Heart right ventricle (tissue), 16 donors: ENCODE measurements around the gene NLRP1. TPM values are rescaled to one million over a fixed set of nuclear protein-coding genes. Genes with fewer than 3 reads are reported as not detected.

Experiments
- ATAC-seq, 8 donors: fragments of 200-7000 bp; cut with Tn5 transposase; one replicate each; pipeline ENCODE4 v1.9.1; 2020; ENCODE audit warnings: mild to moderate bottlenecking in 8 of 8, moderate library complexity in 8 of 8, moderate number of reproducible peaks in 1 of 8
- DNase-seq, 2 donors: peaks; one replicate each; pipeline ENCODE4 v3.0.0-alpha.2; 2020
- H3K27ac ChIP-seq, 10 donors: fragments of 200-600 bp; sonication (generic) in 2 of 10; one replicate each; pipeline versions ENCODE4 v1.5.0 to v1.8.0; 2020 to 2022; ENCODE audit warnings: mild to moderate bottlenecking in 3 of 10
- H3K27me3 ChIP-seq, 7 donors: fragments of 200-600 bp; one replicate each; pipeline ENCODE4 v1.8.0; 2021 to 2022; ENCODE audit warnings: mild to moderate bottlenecking in 2 of 7
- H3K36me3 ChIP-seq, 9 donors: fragments of 200-600 bp; sonication (generic) in 1 of 9; one replicate each; pipeline versions ENCODE4 v1.5.0 to v1.8.0; 2020 to 2022; ENCODE audit warnings: mild to moderate bottlenecking in 2 of 9
- H3K4me1 ChIP-seq, 9 donors: fragments of 200-600 bp; sonication (generic) in 1 of 9; one replicate each; pipeline versions ENCODE4 v1.5.0 to v1.8.0; 2020 to 2022; ENCODE audit warnings: mild to moderate bottlenecking in 4 of 9
- H3K4me3 ChIP-seq, 10 donors: fragments of 200-600 bp; sonication (generic) in 2 of 10; one replicate each; pipeline versions ENCODE4 v1.5.0 to v1.8.0; 2020 to 2022; ENCODE audit warnings: mild to moderate bottlenecking in 7 of 10, moderate library complexity in 2 of 10
- H3K9me3 ChIP-seq, 11 donors: fragments of 200-600 bp in 10 of 11; sonication (generic) in 2 of 11; one replicate each; pipeline versions ENCODE4 v1.5.0 to v1.8.0; 2013 to 2022; ENCODE audit warnings: mild to moderate bottlenecking in 2 of 11, control low read depth in 1 of 11, moderate library complexity in 1 of 11
- WGBS, 2 donors: extraction: QIAGEN DNeasy Blood & Tissue Kit; methylation state at CpG; one replicate each; pipeline ENCODE4 v1.1.7; 2013; ENCODE audit warnings: inconsistent platforms in 1 of 2; 5-methylcytosine and 5-hydroxymethylcytosine counted together
- intact Hi-C, 10 donors: fragments of 100-400 bp; cut with DNase I; formaldehyde crosslinking; loops; one replicate each; pipeline versions ENCODE4 v1.11.1 to v1.14.2; 2022
- long read RNA-seq, 3 donors: library from polyadenylated mRNA; unstranded; transcript quantifications; one replicate each; pipeline ENCODE4 v2.0.0, GENCODE V29; 2020 to 2021
- polyA plus RNA-seq, 2 donors: library from polyadenylated mRNA; stranded (reverse); fragments of 200-250 nt; gene quantifications; one replicate each; pipeline ENCODE4 v1.2.3, GENCODE V29; 2013
- total RNA-seq, 10 donors: library from RNA; stranded (reverse); fragmentation: NEBNext Ultra II Directional in 3 of 10; extraction: Animal tissue kit (Norgen Biotek cat#: 25700) in 3 of 10; gene quantifications; one replicate each; pipeline versions ENCODE4 v1.2.1 to v1.2.4, GENCODE V29; 2021 to 2023
- TF ChIP-seq, protein P1 (sequence below), 9 donors: fragments of 200-600 bp; sonication (generic) in 2 of 9; IDR thresholded peaks; one replicate each; pipeline versions ENCODE4 v1.5.0 to v1.8.0; 2021 to 2022; ENCODE audit warnings: antibody characterized with exemption in 9 of 9, mild to moderate bottlenecking in 5 of 9, moderate library complexity in 1 of 9
- donor health status: Arrhythmogenic right ventricular cardiomyopathy.
- donor health status: ischemic (EF 13 %, LVEDD 7.1; RV severe dilation, severe dysfunction).
- donor health status: healthy with polysubstance abuse.
- donor health status: DM: no; HTN: yes; CAD: no.
- donor health status: DM: no; HTN: no; CAD: no.
- donor health status: ischemic (EF 25% LVEDD 6.9; RV normal size, moderate dysfunction).
- donor health status: ischemic (EF 25% LVEDD 5.7; RV mildly dilated, moderate dysfunction).
- donor health status: healthy.
- donor health status: DM: yes; HTN: yes; CAD: no.
- donor health status: Ischemic cardiomyopathy.
- donor health status: ischemic (EF 35%, LVEDD 5.7; RV mildly dilated, moderate dysfunction).
- donor health status: nonischemic (EF 11% LVEDD 7.7; RV severe dilation, severe dysfunction).
- donor health status: DM: yes; HTN: yes; CAD: no.
- donor health status: PGD.
- donor health status: ischemic (EF 29% LVEDD 5.4; RV normal size, mild dysfunction).
- donor health status: nonischemic (EF 23%, LVEDD 6.1; RV moderate dilation, normal function).

NLRP1 gene
- total RNA-seq (10 to 100 TPM in 2 of 10 donors, 1 to 10 TPM in 8; 4.9 to 11.3 (median 7.6) TPM), polyA plus RNA-seq (10 to 100 TPM in 1 of 2 donors, 1 to 10 TPM in 1; 6.2 to 34.3 TPM)
- long read RNA-seq, donor 1, partial matches to known transcripts = 5 of 12 reads
- long read RNA-seq, donor 1, other reads (novel, unspliced or antisense) = 4 of 12 reads
- long read RNA-seq, donor 2, partial matches to known transcripts = 3 of 9 reads
- long read RNA-seq, donor 2, other reads (novel, unspliced or antisense) = 6 of 9 reads
- long read RNA-seq, donor 3, partial matches to known transcripts = 3 of 10 reads
- long read RNA-seq, donor 3, other reads (novel, unspliced or antisense) = 7 of 10 reads

DNA sequence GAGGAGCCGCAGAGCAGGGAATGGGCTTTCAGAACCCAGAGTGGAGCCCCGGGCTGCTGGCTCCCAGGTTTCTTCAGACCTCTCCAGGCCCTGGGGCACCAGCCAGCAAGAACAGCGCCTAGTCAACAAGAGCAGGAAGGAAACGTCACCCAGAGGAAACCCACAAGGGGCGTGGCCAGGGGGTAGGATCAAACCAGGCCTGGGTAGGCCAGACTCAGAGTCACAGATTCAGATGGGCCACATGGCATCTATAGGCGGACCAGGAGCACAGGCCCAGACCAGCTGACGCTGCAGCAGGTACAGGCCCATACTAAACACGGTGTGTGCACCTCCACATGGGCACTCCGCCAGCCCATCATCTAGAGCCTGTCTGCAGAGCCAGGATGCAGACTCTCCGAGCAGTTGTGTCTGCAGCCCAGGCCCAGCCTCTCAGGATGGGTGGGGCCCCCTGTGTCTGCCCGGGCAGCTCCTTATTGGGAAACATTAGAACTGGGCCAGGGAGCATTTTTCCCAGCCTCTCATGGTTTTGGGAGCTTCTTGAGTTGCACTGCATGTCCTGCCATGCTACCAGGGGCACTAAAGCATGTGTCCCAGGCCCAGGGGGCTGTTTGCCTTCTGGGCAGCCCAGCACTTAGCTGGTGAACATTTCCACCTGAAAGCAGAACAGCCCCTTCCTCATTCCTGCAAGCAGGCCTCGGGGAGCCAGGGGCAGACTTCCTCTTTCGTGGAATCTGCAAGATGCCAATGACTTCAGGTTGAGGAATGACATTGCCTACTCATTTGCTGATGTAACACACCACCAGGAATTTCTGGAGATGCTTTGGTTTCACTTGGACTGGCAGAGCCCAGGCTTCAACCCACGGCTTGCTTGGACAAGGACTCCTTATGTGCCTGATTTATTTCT is at the start of gene NLRP1:
TSS of gene NLRP1 (minus strand) at position 127 of the 904 bp plus-strand sequence. CDS start 552 bp downstream, outside the sequence.
- peak; percentile 84 to 92 for DNase-seq
- peak; percentile 93 to 97 (median 95) for ATAC-seq
- intact Hi-C loops = loop anchor here in 6 of 10 donors (5.0 to 10.0 kb wide), 6 partner anchors 123 to 1418 kb away; partner anchors contain the start of gene AIPL1 (in 3 of the 6)
- H3K9me3 ChIP-seq = no peaks in the 10 kb centered on the region
- H3K4me3 ChIP-seq = peak within 1 kb of the TSS; percentile 36 to 71 (median 63)
- H3K4me1 ChIP-seq = peaks cover 10 to 56% (median 42%) of the 10 kb centered on the region in 9 donors
- WGBS, 2 donors = 35 to 39% methylated on average over 14 of the region's 14 CpGs
- peak within 1 kb of the TSS; percentile 74 to 96 (median 91) for H3K27ac ChIP-seq
- peaks cover 0 to 26% (median 4%) of the 10 kb centered on the region in 9 donors for H3K36me3 ChIP-seq
- TF ChIP-seq, protein P1, sequence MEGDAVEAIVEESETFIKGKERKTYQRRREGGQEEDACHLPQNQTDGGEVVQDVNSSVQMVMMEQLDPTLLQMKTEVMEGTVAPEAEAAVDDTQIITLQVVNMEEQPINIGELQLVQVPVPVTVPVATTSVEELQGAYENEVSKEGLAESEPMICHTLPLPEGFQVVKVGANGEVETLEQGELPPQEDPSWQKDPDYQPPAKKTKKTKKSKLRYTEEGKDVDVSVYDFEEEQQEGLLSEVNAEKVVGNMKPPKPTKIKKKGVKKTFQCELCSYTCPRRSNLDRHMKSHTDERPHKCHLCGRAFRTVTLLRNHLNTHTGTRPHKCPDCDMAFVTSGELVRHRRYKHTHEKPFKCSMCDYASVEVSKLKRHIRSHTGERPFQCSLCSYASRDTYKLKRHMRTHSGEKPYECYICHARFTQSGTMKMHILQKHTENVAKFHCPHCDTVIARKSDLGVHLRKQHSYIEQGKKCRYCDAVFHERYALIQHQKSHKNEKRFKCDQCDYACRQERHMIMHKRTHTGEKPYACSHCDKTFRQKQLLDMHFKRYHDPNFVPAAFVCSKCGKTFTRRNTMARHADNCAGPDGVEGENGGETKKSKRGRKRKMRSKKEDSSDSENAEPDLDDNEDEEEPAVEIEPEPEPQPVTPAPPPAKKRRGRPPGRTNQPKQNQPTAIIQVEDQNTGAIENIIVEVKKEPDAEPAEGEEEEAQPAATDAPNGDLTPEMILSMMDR (IDR thresholded peaks at IDR 0.05) = no peak
- no peaks in the 10 kb centered on the region for H3K27me3 ChIP-seq

DNA sequence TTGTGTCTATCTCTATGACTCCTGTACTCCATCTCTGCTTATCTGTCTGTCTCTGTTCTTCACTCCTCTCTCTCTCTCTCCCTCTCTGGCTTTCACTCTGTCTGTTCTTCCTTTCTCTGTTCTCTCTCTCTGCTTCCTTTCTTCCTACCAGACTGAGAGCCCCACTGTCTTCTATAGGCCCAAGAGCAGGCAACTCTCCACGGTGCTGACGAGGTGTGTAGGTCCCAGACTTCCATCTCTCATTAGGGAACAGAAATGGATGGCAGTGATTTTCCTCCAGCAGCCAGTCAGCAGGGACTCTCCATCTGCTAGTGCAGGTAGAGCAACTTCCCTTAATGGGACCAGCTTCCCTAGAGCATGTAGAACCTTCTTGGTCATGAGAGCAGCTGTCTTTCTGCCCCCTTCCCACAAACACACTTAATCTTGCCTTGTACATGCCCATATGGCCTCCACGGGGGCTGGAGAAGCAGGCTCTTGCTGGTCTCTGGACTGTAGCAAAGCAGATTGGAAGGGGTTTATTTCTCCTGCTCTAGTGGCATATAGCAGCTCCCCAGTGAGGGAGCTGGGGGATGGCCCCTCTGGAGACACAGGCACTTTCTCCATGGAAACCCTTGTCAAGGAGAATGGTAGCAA is 47.8 kb upstream of the NLRP1 start:
- WGBS, 2 donors = 34 to 41% methylated on average over 3 of the region's 3 CpGs
- H3K9me3 ChIP-seq = no peaks in the 10 kb centered on the region
- no peaks in the 10 kb centered on the region for H3K4me1 ChIP-seq
- intact Hi-C loops = no loop called here
- peaks cover 0 to 64% (median 50%) of the 10 kb centered on the region in 7 donors for H3K27me3 ChIP-seq
- TF ChIP-seq, protein P1 (IDR thresholded peaks at IDR 0.05) = no peak
- DNase-seq (no peak), ATAC-seq (no peak)
- H3K27ac ChIP-seq = no peak overlapping the region
- no peak overlapping the region for H3K4me3 ChIP-seq
- H3K36me3 ChIP-seq = no peaks in the 10 kb centered on the region

DNA sequence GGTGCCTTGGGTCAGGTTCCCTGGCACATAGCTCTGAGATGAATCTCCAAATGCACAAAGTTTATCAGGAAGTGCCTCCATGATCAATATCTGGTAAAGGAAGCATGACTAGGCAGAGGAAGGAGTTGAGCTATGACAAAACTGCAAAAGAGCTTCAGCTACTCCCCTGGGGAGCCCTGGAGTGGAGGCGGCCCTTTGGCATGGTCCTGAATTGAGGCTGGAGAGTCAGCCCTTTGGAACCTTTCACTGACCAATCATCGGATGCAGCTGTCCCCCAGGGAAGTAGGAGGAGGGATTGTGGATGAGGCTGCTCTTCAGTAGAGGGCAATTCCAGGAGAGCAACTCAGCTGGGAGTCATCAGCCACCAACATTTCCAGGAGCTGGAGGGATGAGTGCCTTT is 46.1 kb upstream of the NLRP1 start:
- no peak for ATAC-seq
- H3K27me3 ChIP-seq = peaks cover 0 to 64% (median 44%) of the 10 kb centered on the region in 7 donors
- H3K27ac ChIP-seq = no peak overlapping the region
- intact Hi-C loops = no loop called here
- no peak for DNase-seq
- 49 to 53% methylated on average over 2 of the region's 2 CpGs for WGBS, 2 donors
- TF ChIP-seq, protein P1 (IDR thresholded peaks at IDR 0.05) = no peak
- no peaks in the 10 kb centered on the region for H3K4me1 ChIP-seq
- H3K9me3 ChIP-seq = no peaks in the 10 kb centered on the region
- no peaks in the 10 kb centered on the region for H3K36me3 ChIP-seq
- no peak overlapping the region for H3K4me3 ChIP-seq

DNA sequence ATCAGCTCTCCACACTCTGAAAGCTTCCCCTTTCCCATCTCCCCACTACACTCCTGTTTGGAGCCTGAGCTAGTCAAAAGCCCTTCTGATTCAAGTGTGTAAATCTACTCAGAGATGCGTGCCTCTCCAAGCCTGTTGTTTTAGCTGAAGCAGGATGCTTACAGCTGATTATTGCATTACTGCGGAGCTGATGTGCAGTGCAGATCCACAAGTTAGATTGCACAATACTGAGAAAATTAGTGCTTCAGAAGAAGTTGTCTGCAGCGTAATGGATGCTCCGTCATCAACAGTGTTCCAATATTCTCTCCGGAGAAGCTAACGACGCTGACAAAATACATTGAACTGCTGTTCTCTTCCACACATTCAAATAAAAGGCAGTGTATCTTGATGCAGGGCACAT is 44.8 kb upstream of the NLRP1 start:
- ATAC-seq = no peak
- peaks cover 0 to 62% (median 35%) of the 10 kb centered on the region in 7 donors for H3K27me3 ChIP-seq

More for the DNA sequence above, 44.8 kb upstream of the NLRP1 start:
- Histone ChIP-seq H3K27ac (no peak overlapping the region), H3K36me3 (no peaks in the 10 kb centered on the region), H3K4me3 (no peak overlapping the region), H3K9me3 (no peaks in the 10 kb centered on the region), H3K4me1 (no peaks in the 10 kb centered on the region)
- no peak for DNase-seq
- intact Hi-C loops = no loop called here
- 83% methylated on average over 7 of the region's 7 CpGs for WGBS, 2 donors
- TF ChIP-seq, protein P1 (IDR thresholded peaks at IDR 0.05) = no peak
